Nephron progenitor cell (in vitro differentiated cells): Measurements from ENCODE around the gene MAGI2.
"Not testable (repeated sequence)": the region's sequence is repeated elsewhere in the genome, so short reads cannot be mapped to it uniquely, and the experiment has no call there.

Source experiments
- DNase-seq: peaks from one replicate; pipeline ENCODE4 v3.0.0; 2021
- H3K27ac Mint-ChIP-seq: 2 replicates; pipeline ENCODE4 v1.8.0; 2021; ENCODE audit warnings: mild to moderate bottlenecking, moderate library complexity, mixed read lengths
- H3K27me3 Mint-ChIP-seq: 2 replicates; pipeline ENCODE4 v1.8.0; 2021; ENCODE audit warnings: mild to moderate bottlenecking, low read depth, mixed read lengths; ENCODE audit not compliant: poor library complexity
- H3K36me3 Mint-ChIP-seq: 2 replicates; pipeline ENCODE4 v1.8.0; 2021; ENCODE audit warnings: low read depth, mixed read lengths
- H3K4me1 Mint-ChIP-seq: 2 replicates; pipeline ENCODE4 v1.8.0; 2021; ENCODE audit warnings: mixed read lengths
- H3K4me3 Mint-ChIP-seq: 2 replicates; pipeline ENCODE4 v1.8.0; 2021; ENCODE audit warnings: mild to moderate bottlenecking, moderate library complexity, mixed read lengths
- H3K9me3 Mint-ChIP-seq: 2 replicates; pipeline ENCODE4 v1.8.0; 2021; ENCODE audit warnings: mild to moderate bottlenecking, moderate library complexity, mixed read lengths
- TF ChIP-seq, protein P1 (sequence below): fragments of 200-600 bp; sonication (generic); IDR thresholded peaks from 2 replicates; pipeline ENCODE4 v1.5.0; 2021; ENCODE audit warnings: antibody characterized with exemption

Gene MAGI2

DNA sequence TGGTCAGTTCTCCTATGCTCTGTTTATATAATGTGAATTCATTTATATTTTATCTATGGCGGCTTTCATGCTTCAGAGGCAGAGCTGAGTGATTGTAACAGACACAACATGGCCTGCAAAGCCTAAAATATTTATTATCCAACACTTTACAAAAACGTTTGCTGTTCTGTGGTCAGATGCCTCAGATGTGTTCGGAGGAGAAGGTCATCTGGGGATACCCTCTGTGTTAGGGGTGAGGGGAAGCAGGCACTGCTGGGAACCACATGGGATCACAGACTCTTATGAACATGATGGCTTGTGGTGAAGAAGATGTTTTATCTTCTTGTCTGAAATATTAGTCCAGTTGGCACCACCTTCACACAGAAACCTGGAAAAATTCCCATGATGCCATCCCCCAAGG, 1451.4 kb downstream of the MAGI2 start:
- Mint-ChIP-seq H3K27ac (no peak overlapping the region), H3K9me3 (peaks cover 9% of the 10 kb centered on the region), H3K4me1 (no peaks in the 10 kb centered on the region), H3K4me3 (no peak overlapping the region), H3K36me3 (no peaks in the 10 kb centered on the region), H3K27me3 (no peaks in the 10 kb centered on the region)
- TF ChIP-seq, protein P1, sequence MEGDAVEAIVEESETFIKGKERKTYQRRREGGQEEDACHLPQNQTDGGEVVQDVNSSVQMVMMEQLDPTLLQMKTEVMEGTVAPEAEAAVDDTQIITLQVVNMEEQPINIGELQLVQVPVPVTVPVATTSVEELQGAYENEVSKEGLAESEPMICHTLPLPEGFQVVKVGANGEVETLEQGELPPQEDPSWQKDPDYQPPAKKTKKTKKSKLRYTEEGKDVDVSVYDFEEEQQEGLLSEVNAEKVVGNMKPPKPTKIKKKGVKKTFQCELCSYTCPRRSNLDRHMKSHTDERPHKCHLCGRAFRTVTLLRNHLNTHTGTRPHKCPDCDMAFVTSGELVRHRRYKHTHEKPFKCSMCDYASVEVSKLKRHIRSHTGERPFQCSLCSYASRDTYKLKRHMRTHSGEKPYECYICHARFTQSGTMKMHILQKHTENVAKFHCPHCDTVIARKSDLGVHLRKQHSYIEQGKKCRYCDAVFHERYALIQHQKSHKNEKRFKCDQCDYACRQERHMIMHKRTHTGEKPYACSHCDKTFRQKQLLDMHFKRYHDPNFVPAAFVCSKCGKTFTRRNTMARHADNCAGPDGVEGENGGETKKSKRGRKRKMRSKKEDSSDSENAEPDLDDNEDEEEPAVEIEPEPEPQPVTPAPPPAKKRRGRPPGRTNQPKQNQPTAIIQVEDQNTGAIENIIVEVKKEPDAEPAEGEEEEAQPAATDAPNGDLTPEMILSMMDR = no peak
- DNase-seq = no peak

DNA sequence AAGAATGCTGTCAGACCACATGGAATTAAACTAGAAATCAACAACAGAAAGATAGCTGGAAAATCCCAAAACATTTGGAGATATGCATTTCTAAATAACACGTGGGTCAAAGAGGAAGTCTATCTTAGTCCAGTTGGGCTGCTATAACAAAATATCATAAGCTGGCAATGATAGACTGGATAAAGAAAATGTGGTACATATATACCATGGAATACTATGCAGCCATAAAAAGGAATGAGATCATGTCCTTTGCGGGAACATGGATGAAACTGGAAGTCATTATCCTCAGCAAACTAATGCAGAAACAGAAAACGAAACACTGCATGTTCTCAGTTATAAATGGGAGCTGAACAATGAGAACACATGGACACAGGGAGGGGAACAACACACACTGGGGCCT, 1454.3 kb downstream of the MAGI2 start:
- not testable (repeated sequence) for H3K36me3 Mint-ChIP-seq, H3K9me3 Mint-ChIP-seq, DNase-seq, H3K4me1 Mint-ChIP-seq, H3K4me3 Mint-ChIP-seq, H3K27me3 Mint-ChIP-seq, H3K27ac Mint-ChIP-seq

DNA sequence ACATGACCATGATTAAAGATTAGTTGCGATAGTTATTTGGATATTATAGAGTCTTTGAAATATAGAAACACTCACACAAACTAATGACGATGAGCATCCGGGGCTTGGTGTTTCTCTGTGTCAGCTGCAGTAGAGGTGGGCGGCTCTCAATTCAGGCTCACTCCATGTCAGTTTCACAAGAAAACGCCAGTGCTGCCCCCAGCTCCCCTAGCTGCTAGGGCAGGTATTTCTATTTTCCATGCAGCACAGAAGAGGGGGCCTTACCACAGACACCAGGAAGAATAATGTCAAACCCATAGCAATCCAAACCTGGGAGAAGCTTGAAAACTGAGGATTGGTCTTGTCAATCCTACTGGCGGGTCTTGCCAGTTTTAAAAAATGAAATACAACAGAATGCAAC, 1457.8 kb downstream of the MAGI2 start:
- TF ChIP-seq, protein P1 = peak; percentile 20
- Mint-ChIP-seq H3K9me3 (no peaks in the 10 kb centered on the region), H3K4me1 (peaks cover 12% of the 10 kb centered on the region), H3K27me3 (peaks cover under 1% of the 10 kb centered on the region), H3K4me3 (no peak overlapping the region), H3K27ac (no peak overlapping the region), H3K36me3 (no peaks in the 10 kb centered on the region)
- DNase-seq = no peak

DNA sequence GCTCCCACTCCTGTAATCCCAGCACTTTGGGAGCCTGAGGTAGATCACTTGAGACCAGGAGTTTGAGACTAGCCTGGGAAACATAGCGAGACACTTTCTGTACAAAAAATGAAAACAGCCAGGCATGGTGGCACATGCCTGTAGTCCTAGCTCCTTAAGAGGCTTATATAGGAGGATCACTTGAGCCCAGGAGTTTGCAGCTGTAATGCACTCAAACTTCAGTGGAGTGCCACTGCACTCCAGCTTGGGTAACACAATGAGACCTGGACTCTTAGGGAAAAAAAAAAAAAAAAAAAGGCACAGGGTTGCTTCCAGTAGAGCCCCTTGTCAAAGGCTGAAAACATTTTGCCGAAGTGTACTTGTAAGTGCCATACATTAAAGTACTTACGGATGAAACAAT, 1459.6 kb downstream of the MAGI2 start:
- Mint-ChIP-seq H3K36me3 (peaks cover 6% of the 10 kb centered on the region), H3K27ac (no peak overlapping the region), H3K27me3 (peaks cover 3% of the 10 kb centered on the region), H3K4me1 (peaks cover 22% of the 10 kb centered on the region), H3K9me3 (peaks cover 12% of the 10 kb centered on the region), H3K4me3 (no peak overlapping the region)
- DNase-seq = no peak
- TF ChIP-seq, protein P1 = no peak

DNA sequence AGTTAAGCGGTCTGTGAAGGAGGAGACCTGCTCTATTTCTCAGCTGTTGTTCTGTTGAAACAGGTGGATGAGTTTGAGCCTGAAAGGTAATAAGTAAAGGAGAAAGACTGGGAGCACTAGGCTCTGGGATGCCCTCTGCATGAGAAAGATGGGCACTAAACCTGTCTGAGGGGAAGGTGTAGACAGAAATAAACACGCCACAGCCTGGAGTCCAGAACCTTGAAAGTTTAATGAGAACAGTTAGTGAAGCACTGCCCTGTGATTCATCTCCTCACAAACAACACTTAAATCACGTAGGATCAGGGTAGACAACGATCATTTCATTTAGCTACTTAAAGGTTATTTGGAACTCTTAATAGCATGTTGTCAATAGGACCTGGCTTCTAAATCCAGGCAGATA, 1461.8 kb downstream of the MAGI2 start:
- H3K9me3 Mint-ChIP-seq = peaks cover 25% of the 10 kb centered on the region
- no peak overlapping the region for H3K27ac Mint-ChIP-seq
- peaks cover 3% of the 10 kb centered on the region for H3K27me3 Mint-ChIP-seq
- H3K36me3 Mint-ChIP-seq = peaks cover 6% of the 10 kb centered on the region
- H3K4me3 Mint-ChIP-seq = no peak overlapping the region
- TF ChIP-seq, protein P1 = no peak
- no peak for DNase-seq
- H3K4me1 Mint-ChIP-seq = peaks cover 22% of the 10 kb centered on the region

DNA sequence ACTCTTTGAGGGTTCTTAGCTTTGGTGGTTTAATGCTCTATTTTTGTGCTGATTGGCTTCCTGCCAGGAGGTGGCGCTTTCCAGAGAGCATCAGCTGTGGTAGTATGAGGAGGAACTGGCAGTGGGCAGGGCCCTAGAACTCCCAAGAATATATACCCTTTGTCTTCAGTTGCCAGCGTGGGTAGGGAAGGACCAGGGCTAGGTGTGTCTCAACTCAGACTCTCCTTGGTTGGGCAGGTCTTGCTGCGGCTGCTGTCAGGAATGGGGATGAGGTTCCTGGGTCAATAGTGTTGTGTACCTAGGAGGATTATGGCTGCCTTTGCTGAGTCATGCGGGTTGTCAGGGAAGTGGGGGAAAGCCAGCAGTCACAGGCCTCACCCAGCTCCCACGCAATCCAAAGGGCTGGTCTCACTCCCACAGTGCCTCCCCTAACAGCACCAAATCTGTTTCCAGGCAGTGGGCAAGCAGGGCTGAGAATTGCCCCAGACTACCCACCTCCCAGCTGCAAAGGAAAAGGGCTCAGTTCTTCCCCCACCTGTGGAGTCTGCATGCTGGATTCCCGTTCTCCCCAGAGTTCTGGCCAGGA, 1463.4 kb downstream of the MAGI2 start:
- H3K4me1 Mint-ChIP-seq = peaks cover 32% of the 10 kb centered on the region
- H3K4me3 Mint-ChIP-seq = no peak overlapping the region
- TF ChIP-seq, protein P1 = no peak
- H3K27me3 Mint-ChIP-seq = peaks cover 3% of the 10 kb centered on the region
- H3K36me3 Mint-ChIP-seq = peaks cover 6% of the 10 kb centered on the region
- H3K9me3 Mint-ChIP-seq = peaks cover 25% of the 10 kb centered on the region
- H3K27ac Mint-ChIP-seq = no peak overlapping the region
- DNase-seq = no peak
